GM04504 (cell line): Measurements from ENCODE around the gene TSGA10IP.

Experiments
- DNase-seq: peaks from one replicate; pipeline ENCODE4 v3.0.0-alpha.2; 2012; ENCODE audit warnings: low read depth

Gene TSGA10IP

GRCh38 chr11:66008095-66008467 lies 62.8 kb downstream of the TSGA10IP start:
- no peak for DNase-seq

GRCh38 chr11:66008468-66009101 lies 63.3 kb downstream of the TSGA10IP start:
- DNase-seq: no peak
